ENCODE results near the gene DGCR8.

DNA sequence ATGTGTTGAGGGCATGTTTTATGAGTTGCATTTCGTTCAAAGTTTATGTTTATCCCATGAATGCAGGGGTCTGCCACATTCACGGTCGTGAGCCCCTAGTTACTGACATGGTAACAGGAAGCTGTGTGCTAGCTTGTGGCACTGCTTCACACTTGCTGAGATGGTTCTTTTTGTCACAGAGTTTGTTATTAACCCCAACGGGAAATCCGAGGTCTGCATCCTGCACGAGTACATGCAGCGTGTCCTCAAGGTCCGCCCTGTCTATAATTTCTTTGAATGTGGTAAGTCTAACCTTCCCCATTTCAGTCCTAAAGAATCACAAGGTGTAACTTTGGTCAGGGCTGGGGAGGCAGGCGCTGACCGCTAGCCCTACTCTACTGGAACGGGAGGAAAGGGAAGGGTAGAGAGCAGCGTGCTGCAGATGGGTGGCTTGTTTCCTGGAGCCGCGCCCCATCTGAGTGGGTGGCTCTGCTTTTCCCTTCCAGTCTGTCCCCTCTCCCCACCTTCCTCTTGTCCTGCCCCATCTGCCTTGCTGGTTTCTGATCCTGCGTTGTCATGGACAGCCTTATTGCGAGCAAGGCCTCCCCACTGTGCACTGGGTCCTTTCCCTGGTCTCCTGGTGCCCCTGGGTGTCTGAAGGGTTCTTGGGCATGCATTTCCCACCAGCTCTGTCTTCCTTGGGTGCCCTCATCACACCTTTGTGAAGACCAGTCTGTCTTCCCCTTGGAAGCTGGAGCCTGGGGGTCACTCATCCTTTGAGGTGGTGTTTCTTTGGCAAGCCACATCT lies 11.8 kb downstream of the DGCR8 start:
- no peak for TF ChIP-seq POLR2A (IDR thresholded peaks at IDR 0.05; ENCODE audit: low read length)
- no peak for TF ChIP-seq GATA1 (IDR thresholded peaks at IDR 0.05; ENCODE audit: low read depth, low read length)
